Stimulated activated CD8-positive, alpha-beta memory T cell treated with anti-CD3 and anti-CD28 coated beads, Interleukin-12 subunit alpha, Interleukin-12 subunit beta, amount 100 ng/mL, for 4 hours (primary cell): Measurements from ENCODE around the gene SDCCAG8.

ENCODE experiments used
- DNase-seq: peaks from one replicate; pipeline ENCODE4 v3.0.0-alpha.2; 2020; ENCODE audit warnings: low read depth

Gene SDCCAG8

DNA sequence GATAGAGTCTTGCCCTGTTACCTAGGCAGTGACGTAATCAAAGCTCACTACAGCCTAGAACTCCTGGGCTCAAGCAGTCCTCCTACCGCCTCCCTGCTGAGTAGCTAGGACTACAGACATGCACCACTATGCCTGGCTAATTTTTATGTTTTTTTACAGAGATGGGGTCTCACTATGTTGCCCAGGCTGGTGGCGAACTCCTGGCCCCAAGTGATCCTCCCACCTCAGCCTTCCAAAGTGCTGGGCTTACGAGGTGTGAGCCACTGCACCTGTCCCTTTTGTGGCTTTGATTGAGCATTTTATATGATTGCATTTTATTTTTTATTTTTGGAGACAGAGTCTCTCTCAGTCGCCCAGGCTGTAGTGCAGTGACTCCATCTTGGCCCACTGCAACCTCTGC is 25.8 kb downstream of the SDCCAG8 start:
- no peak for DNase-seq

- DNase-seq = no peak
These were observed 30.7 kb downstream of the SDCCAG8 start for GRCh38 chr1:243286409-243287122.

- DNase-seq = no peak
These were observed 31.3 kb downstream of the SDCCAG8 start for GRCh38 chr1:243287123-243287460.

- DNase-seq = no peak
These were observed 31.8 kb downstream of the SDCCAG8 start for GRCh38 chr1:243287652-243288051.

DNA sequence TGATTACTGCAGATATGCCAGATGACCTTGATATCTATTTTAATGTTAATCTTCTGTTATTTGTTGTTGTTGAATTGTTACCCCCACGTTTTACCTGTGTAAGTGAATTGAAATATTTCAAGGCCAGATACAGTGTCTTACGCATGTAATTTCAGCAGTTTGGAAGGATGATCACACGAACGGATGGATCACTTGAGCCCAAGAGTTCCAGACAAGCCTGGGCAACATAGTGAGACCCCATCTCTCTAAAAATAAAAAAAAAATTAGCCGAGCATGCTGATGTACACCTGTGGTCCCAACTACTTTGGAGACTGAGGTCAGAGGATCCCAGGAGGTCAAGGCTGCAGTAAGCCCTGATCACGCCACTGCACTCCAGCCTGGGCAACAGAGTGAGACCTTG is 32.2 kb downstream of the SDCCAG8 start:
- no peak for DNase-seq

- no peak for DNase-seq
These were observed 35.5 kb downstream of the SDCCAG8 start for GRCh38 chr1:243291292-243291691.

DNA sequence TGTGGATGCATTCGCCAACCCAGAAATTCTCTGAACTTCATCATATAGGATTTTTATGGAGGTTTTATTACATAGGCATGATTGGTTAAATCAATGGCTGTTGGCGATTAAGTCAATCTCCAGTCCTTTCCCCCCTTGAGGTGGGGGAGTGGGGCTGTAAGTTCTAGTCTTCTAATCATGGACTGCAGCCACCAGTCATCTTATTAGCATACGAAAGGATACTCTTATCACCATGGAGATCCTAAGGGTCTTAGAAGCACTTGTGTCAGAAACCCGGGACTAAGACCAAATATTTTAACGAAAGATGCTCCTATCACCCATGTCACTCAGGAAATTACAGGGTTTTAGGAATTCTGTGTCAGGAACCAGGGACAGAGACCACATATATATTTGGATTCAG is 36.3 kb downstream of the SDCCAG8 start:
- no peak for DNase-seq

- DNase-seq = no peak
These were observed 38.3 kb downstream of the SDCCAG8 start for GRCh38 chr1:243293941-243294722.

GRCh38 chr1:243294723-243295121 is 38.9 kb downstream of the SDCCAG8 start:
- no peak for DNase-seq

GRCh38 chr1:243299069-243299468 is 43.2 kb downstream of the SDCCAG8 start:
- no peak for DNase-seq

DNA sequence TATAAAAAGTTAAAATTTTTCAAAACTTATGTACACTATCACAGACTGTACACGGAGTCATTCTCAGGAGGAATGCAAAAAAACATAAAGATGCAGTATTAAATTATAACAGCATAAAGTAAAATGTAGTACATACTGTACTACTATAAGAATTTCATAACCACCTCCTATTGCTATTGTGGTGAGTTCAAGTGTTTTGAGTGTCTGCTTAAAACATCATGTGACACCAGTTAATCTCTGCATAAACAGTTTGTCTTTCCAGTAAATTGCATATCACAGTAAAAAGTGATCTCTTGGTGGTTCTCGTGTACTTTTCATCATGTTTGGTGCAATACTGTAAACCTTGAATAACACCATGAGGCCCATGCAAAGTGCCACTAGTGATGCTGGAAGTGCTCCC is 45.2 kb downstream of the SDCCAG8 start:
- DNase-seq = no peak

DNA sequence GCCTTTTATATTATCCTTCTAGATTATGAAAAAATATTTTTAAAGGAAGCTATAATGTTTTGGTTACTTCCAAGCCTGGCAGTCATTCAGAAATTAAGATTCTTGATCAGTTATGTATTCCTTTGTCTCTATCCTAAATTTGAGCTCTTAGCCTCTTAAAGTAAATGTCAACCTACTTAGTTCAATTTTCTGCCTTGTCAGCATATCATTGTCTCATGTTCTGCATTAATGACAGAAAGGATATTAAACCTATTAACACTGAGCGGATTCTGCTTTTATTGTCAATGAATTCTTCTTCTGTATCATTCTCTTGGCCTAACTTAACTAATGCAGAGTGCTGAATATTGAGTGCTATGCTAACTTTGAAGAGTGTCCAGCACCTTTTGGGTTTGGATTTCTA is 56.0 kb downstream of the SDCCAG8 start:
- no peak for DNase-seq

DNA sequence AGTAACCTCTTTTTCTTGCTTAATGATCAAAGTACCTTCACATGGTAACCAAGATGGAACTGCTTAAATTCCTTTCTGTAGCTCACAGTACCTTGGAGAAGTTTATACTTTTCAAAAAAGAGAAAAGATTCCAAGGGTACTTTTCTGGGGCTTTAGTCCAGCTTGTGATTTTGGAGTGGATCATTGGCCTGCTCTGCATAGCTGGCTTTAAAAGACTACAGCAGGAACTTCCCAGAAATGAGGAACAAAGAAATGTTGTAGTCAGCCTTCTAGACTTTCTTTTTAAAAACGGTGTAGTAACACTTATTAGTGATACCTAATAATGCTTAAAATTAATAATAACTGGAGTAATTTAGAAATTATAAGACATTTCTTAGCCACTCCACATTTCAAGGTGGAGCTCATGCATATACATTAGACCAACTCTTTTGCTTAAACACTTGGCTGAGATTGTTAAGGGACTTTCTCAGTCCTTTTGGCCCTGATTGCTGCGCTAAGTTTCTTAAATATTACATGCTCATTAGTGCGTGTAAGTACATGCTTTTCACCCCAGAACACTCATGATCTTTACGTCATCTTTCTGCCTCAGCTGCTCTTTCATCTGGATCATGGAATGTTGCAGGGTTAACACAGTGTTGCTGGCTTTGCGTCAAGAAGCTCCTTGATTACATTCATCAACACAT is 57.3 kb downstream of the SDCCAG8 start:
- no peak for DNase-seq

- no peak for DNase-seq
These were observed 58.0 kb downstream of the SDCCAG8 start for GRCh38 chr1:243313635-243314536.

DNA sequence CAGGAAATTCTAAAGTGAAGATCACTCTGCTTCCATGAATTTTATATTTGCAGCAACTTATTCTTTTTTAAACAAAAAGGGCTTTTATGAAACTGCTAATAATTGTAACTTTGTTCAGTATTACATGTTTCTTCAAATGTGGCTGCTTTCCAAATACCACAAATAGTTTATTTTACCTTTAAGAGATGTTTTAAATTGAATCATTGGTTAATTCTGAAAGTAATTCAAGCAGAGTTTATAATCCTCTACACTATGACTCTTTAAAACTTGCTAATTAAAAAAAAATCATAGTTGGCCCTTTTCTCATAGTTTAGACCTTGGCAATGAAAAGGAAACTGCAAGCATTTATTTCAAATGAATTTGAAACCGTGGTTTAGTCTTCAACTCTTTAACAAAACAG is 59.6 kb downstream of the SDCCAG8 start:
- no peak for DNase-seq

DNA sequence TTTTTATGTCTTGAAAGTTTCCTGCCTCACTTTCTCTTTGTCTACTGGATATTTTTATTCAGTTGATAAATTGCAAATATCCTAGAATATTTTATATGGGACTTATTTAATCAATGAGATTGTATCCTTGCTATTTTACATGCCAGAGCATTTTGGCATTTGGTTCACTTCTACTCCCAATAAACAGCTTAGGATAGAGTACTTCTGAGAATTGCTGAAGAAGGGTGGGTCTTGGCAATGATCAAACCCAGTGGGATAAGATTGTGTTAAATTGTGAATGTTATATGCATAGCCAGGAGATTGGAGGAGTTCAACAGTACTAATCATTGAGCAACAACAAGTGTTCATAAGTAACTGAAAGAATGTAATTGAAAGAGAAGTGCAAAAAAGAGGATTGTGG is 60.1 kb downstream of the SDCCAG8 start:
- DNase-seq = no peak

- DNase-seq = no peak
These were observed 60.6 kb downstream of the SDCCAG8 start for GRCh38 chr1:243316366-243316989.

GRCh38 chr1:243320224-243320623 is 64.4 kb downstream of the SDCCAG8 start:
- DNase-seq = no peak

DNA sequence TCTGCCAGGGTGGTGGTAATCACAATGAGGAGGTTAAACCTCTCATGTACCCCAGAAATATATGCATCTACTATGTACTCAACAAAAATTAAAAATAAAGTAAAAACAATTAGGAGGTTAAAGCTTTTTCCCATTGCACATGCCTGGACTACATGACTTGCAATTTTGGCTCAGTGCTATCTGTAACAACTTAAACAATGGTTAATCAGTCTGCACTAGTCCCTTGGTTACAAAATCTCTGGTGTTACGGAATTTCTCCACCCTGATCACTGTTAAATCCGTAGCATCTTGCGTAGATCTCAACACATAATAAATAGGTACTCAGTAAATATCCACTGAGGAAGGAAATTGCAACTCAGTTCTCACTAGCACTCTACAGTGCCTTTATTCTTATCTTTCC is 66.5 kb downstream of the SDCCAG8 start:
- DNase-seq = no peak

DNA sequence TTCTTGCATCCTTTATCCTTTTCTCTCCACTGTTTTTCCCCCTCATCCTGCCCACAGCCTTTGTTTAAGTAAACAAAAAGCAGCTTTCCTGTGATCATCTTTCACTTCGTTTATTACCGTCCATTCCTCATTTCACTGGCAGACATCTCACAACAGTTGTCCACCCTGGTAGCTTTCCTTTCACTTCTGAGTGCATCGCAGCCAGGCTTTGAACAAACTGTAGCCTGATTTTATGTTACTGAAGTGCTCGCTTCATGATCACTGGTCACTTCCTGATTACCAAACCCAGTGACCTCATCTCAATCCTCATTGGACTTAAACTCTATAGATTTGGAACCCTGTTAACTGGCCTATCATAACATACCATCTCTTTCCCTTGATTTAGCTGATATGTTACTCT is 67.7 kb downstream of the SDCCAG8 start:
- no peak for DNase-seq

- DNase-seq = no peak
These were observed 69.6 kb downstream of the SDCCAG8 start for GRCh38 chr1:243325305-243325890.
